ENCODE results near the gene AVPI1.

- TF ChIP-seq CTCF (optimal IDR thresholded peaks at IDR 0.05 in 1 of 3, IDR thresholded peaks at IDR 0.05 in 1 of 3, conservative IDR thresholded peaks at IDR 0.05 in 1 of 3; ENCODE audit: extremely low read depth in 1 of 3, insufficient read depth in 2 of 3, low read length in 3 of 3): no peak
- no peak for TF ChIP-seq EZH2 (IDR thresholded peaks at IDR 0.05; ENCODE audit: low read length)
These were observed 16.5 kb upstream of the AVPI1 start for GRCh38 chr10:97703398-97704067.
